ENCODE results near the gene SLC12A8. TPM values are rescaled to one million over a fixed set of nuclear protein-coding genes. Genes with fewer than 3 reads are reported as not detected.

The SLC12A8 gene
- total RNA-seq, 3 donors from 2014 or later, result 8.0 to 19.3 (median 13.6) TPM

DNA sequence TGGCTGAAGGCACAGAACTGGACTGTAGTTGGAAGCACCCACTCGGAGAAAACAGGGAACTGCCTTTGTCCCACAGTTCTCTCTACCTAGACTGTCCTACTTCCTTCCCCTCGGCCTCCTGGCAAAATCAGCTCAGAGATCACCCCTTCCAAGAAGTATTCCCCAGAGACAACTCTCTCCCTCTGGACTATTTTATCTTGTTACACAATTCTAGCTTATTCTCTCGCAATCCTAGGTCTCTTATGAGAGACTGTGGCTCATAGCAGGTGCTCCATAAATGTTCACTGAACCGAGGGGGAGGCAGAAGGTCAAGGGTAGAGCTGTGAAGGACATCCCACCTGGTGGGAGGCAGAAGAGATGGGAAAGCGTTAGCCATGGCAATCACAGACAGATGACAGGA, 167.4 kb downstream of the SLC12A8 start:
- H3K9me3 ChIP-seq, result no peaks in the 10 kb centered on the region
- no peak for DNase-seq
- no peaks in the 10 kb centered on the region for H3K36me3 ChIP-seq (ENCODE audit: low read depth)
- intact Hi-C loops (cut with DNase I, micrococcal nuclease), result no loop called here
- ATAC-seq, result no peak
- no peak overlapping the region for H3K4me3 ChIP-seq
- TF ChIP-seq, protein P1, sequence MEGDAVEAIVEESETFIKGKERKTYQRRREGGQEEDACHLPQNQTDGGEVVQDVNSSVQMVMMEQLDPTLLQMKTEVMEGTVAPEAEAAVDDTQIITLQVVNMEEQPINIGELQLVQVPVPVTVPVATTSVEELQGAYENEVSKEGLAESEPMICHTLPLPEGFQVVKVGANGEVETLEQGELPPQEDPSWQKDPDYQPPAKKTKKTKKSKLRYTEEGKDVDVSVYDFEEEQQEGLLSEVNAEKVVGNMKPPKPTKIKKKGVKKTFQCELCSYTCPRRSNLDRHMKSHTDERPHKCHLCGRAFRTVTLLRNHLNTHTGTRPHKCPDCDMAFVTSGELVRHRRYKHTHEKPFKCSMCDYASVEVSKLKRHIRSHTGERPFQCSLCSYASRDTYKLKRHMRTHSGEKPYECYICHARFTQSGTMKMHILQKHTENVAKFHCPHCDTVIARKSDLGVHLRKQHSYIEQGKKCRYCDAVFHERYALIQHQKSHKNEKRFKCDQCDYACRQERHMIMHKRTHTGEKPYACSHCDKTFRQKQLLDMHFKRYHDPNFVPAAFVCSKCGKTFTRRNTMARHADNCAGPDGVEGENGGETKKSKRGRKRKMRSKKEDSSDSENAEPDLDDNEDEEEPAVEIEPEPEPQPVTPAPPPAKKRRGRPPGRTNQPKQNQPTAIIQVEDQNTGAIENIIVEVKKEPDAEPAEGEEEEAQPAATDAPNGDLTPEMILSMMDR (IDR thresholded peaks at IDR 0.05), result no peak
- peaks cover 6% of the 10 kb centered on the region for H3K4me1 ChIP-seq (ENCODE audit: low read depth)

DNA sequence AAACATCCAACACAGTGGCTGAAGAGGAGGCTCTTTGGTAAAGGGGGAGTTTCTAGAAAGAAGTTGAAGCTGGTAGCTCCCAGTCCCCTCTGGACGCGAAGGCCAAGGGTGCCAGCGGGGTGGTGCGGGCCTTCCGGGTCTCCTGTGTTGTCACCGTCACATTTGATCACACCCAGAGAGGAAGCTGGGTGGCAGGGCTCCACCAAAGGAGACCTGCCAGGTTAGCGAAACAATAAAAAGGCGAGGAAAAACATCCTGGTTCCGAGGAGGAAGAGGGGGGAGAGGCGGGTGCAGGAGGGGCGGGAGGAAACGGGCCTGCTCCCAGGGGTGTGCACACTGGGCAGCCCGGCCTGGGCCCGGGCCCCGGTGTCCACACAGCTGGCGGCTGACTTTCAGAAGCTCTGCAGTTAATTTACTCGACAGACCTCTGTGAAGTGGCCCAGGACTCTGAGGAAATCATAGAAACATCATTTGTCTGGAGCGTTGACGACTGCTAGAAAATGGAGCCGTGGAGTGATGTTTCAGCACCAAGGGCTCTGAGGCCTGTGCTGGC, 168.9 kb downstream of the SLC12A8 start:
- DNase-seq (peak; percentile 66 to 73 (median 73)), ATAC-seq (peak; percentile 93)
- intact Hi-C loops (cut with DNase I, micrococcal nuclease), result no loop called here
- Histone ChIP-seq H3K4me3 (no peak overlapping the region), H3K4me1 (ENCODE audit: low read depth) (peaks cover 6% of the 10 kb centered on the region), H3K9me3 (no peaks in the 10 kb centered on the region), H3K36me3 (ENCODE audit: low read depth) (no peaks in the 10 kb centered on the region)
- TF ChIP-seq, protein P1 (IDR thresholded peaks at IDR 0.05), result no peak

DNA sequence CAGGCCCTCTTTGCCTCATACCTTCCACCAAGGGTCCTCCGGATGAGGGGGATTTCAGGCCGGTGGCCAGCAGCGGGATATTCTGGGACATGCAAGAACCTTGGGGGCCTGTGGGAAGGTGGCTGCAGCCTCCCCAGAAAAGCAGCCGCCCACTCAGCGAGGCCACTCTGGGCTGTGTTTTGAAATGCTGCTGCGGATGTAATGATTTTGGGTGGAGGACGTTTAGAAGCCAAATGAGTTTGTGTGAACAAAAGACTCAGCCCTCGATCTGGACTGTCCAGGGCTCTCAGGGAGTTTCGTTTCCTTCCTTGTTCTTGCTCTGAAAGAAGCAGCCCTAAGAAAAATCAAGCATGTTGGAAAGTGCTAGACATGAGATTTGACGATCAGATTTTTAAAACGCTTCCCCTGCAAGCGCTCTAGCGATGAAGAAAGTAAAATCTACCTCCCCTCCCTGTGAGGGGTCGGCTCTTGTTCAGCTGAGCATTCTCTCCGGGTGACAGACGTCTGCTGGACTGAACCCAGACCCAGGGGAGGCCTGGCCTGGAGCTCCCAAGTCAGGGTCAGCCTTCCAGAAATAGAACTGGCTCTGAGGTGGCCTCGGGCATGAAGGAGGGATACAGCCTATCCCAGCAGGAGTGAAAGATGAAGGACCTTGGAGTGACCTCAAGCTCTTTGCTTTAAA, 169.7 kb downstream of the SLC12A8 start:
- Histone ChIP-seq H3K4me3 (no peak overlapping the region), H3K9me3 (no peaks in the 10 kb centered on the region), H3K4me1 (ENCODE audit: low read depth) (peaks cover 6% of the 10 kb centered on the region), H3K36me3 (ENCODE audit: low read depth) (no peaks in the 10 kb centered on the region)
- ATAC-seq, result no peak
- intact Hi-C loops (cut with DNase I, micrococcal nuclease), result no loop called here
- DNase-seq, result peak in 1 of 3 donors; percentile 42
- TF ChIP-seq, protein P1 (IDR thresholded peaks at IDR 0.05), result no peak

DNA sequence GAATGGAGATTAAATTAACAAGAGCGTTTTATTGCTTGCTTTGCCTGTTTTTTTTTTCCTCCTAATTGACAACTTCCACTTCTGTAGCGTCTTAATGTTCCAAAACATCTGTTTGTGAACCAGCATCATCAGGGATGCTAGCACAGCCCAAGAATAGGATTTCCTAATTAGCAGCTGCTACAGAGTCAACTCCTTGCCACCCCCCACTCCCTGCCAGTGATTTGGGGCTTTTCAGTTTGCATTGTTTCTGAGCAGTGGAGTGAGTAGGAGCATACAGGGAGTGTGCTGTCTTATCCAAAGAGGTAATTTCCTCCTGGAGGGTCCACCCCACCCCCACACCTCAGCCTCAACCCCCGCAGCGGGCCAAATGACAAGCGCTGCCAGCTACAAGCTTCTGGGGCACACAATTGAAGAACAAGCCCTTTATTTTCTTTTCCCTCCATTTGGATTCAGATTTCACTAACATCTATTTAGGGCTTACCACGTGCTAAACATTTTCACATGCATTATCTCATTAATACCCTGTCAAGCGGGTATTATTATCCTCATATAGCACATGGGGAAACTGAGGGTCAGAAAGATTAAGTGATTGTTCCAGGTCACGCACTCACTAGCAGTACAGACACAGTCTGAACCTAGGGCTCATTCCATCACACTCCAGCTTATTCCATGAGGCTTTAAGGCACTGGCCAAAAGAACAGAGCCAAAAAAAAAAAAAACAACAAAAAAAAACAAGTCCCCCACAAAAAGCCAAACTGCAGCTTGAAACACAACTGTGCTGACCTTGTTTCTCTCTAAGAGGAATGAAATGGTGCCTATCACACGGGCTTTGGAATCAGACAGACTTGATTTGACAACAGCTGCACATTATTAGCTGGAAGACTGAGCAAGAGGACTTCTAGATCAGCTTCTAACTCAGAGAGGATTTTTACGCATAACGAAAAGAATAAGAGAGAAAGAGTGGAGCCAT, 173.1 kb downstream of the SLC12A8 start:
- intact Hi-C loops (cut with DNase I, micrococcal nuclease), result no loop called here
- H3K4me3 ChIP-seq, result no peak overlapping the region
- no peaks in the 10 kb centered on the region for H3K9me3 ChIP-seq
- peaks cover 6% of the 10 kb centered on the region for H3K4me1 ChIP-seq (ENCODE audit: low read depth)
- TF ChIP-seq, protein P1 (IDR thresholded peaks at IDR 0.05), result no peak
- ATAC-seq (no peak), DNase-seq (no peak)
- no peaks in the 10 kb centered on the region for H3K36me3 ChIP-seq (ENCODE audit: low read depth)

DNA sequence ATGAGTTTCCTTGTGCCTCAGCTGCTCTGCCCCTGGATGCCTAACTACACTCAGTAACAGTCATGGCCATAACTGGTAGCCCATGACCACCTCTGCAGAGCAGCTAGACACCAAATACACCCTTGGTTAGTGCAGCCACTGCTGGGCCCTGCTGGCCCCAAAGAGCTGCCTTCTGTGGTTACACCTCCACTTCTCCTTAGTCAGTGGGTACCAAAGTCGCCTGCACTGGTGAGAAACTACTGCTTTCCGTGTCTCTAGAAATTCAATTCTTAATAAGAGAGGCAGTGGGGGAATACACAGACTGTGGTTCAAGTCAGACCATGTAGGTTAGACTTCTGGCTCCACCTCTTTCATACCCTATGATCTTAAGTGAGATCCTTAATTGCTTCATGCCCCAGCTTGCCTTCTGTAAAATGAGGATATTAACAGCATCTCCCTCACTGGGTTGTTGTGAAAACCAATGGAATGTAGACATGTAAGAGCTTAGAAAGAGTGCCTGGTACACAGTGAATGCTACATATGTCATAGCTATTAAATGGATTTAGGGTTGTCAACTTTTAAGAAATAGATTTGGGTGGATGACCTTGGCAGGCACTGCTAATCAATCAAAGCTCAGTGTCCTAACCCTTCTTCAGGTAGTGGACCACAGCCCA, 174.9 kb downstream of the SLC12A8 start:
- Histone ChIP-seq H3K4me3 (no peak overlapping the region), H3K36me3 (ENCODE audit: low read depth) (no peaks in the 10 kb centered on the region), H3K4me1 (ENCODE audit: low read depth) (peaks cover 2% of the 10 kb centered on the region), H3K9me3 (no peaks in the 10 kb centered on the region)
- TF ChIP-seq, protein P1 (IDR thresholded peaks at IDR 0.05), result no peak
- ATAC-seq, result no peak
- intact Hi-C loops (cut with DNase I, micrococcal nuclease), result no loop called here
- DNase-seq, result no peak

Data from mucosa of descending colon (tissue), 3 donors.